Glomerular visceral epithelial cell (primary cell): ENCODE measurements around the gene ANO4.
"Not testable (repeated sequence)": the region's sequence is repeated elsewhere in the genome, so short reads cannot be mapped to it uniquely, and the experiment has no call there.

ENCODE experiments used
- DNase-seq: peaks from one replicate; pipeline ENCODE4 v3.0.0-alpha.2; 2016; ENCODE audit errors: extremely low spot score

ANO4 gene

DNA sequence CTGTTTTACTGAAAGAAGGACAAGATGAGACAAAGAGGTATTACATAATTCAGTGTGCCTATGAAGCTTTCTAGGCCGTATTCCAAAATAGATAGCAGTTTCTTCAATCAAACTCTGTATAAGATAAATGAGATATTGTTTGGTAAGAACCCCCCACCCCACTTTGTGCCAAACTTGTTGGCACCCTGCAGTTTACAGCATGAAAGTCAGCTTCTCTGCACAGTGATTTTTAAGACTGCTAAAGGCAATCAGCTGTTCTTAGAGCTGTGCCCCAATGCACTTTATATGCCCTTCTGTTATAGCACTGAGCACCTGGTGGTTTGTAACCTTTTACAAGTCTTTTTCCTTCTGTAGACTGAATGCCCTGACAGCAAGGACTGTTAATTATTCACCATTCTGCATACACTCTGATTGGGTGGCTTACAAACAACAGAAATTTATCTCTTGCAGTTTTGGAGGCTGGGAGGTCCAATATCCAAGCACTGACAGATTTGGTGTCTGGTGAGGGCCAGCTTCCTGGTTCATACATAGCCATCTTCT, 76.7 kb downstream of the ANO4 start:
- DNase-seq, result no peak

DNA sequence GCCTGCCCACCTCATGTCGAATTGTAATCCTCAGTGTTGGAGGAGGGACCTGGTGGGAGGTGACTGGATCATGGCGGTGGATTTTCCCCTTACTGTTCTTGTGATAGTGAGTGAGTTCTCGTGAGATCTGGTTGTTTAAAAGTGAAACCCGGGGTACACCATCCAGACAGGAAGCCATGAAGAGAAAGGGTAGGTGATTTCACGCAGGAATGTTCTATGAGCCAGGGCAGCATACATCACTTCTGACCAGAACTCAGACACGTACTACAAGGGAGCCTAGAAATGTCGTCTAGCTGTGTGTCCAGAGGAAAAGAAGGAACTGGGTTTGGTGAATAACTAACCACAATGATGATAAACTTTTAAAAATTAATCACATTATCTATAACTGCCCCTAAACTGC, 80.6 kb downstream of the ANO4 start:
- no peak for DNase-seq

DNA sequence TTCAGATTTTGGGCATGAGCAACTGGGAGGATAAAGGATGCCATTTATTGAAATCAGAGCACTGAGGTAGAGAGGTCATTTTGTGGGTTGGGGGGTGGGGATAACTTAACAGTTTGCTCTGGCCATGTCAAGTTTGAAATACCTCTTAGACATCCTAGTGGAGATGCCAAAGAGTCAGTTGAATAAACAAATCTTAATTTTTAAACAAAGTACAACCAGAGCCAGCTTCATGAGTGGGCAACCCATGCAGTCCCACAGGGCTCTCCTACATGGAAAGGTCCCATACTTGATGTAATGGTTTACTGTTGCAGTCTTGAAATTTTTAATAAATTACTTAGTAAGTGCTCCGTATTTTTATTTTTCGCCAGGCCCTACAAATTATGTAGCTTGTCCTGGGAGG, 81.2 kb downstream of the ANO4 start:
- no peak for DNase-seq

DNA sequence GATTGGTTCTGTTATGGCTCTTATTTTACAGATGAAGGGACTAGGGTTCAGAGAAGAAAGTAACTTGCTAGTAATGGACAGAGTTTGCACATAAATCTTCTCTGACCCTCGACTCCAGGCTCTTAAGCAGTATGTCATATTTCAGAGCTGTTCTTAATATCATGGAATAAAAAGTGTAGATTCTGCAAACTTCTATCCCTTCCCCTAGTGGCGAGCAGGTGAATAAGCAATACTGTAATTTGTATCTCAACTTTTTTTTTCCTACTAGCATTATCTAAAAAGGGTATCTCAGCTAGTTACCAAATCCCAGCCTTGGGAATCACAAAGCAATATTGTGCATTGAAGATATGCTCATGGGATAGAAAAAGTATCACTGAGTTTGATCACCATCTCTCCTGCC, 83.2 kb downstream of the ANO4 start:
- no peak for DNase-seq

DNA sequence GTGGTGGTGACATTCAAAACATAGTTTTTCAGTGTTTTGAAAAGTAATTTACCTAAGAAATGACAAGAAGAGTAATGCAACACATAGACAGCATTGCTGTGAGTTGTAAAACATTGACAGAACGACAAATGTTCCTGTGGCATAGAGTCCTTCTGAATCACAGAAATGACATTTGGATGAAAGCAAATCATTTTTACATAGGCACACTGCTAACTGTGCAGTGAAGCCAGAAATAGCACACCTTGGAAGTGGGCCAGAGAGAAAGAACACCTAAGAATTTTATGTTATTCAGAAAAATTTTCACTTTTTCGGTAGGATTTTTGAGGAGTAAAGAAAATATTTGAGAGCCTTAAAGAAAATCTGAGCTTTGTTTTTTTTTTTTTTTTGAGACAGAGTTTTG, 100.6 kb downstream of the ANO4 start:
- DNase-seq, result no peak

DNA sequence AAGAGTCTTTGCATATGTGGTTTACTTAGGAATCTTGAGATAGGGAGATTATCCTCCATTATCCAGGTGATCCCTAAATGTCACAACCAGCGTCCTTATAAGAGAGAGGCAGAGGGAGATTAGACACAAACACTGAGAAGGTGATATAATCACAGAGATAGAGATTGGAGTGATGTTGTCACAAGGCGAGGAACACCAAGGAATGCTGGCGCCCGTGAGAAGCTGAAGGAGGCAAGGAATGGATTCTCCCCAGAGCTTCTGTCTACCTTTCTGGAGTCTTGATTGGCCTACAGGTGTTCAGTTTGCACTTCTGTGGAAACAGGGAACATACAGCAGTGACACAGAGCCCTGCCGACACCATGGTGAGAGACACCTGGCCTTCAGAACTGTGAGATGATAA, 101.6 kb downstream of the ANO4 start:
- DNase-seq, result no peak

DNA sequence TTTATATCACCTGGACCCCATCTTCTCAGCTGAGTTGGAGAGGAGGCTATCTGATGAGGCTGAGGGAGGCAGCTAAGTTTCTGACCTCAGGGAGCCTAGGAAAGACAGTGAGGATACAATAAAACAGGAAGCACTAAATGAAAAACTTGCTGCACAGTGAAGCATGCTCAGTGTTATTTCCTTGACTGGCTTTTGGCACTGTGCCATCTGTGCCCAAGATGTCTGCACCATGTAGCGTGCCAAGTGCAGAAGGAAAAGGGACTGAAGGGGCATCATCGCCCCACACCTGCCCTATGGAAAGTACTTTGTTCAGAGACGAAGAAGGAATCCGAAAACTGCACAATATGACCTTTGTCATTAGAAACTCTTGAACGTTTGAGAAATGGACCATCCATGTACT, 102.7 kb downstream of the ANO4 start:
- DNase-seq, result no peak

DNA sequence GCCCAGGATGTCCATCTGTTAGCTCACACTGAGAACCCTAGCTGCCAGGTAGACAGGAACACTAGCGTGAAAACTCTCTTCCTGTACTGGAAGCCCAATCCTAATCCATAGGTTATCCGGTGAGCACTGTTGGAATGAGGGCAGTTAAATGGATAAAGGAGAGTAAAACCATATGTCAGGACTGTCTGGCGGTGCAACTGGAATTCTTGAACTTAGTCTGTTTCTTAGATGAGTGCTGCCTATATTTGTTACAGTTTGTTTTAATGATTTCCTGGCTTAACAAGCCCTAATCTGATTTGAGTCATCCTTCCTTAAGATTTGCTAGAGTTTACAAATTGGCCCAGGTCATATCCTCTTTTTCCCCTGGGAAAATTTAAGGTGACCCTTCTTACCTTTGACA, 104.7 kb downstream of the ANO4 start:
- DNase-seq, result no peak

DNA sequence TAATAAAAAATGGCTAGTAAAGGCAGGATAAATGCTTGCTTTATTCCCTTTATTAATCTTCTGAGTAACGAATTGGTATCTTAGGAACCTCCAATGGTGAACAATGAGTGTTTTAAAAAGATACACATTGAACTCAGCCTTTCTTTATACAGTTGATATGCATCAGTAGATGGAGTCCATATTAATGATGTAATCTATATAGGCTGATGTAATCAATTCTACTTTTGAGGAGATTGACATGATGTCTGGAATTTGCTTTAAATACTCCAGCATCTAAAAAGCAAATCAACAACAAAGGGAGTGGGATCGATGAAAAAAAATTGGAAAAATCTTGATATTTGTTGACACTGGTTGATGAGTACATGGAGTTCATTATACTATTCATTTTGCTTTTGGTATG, 106.2 kb downstream of the ANO4 start:
- no peak for DNase-seq

DNA sequence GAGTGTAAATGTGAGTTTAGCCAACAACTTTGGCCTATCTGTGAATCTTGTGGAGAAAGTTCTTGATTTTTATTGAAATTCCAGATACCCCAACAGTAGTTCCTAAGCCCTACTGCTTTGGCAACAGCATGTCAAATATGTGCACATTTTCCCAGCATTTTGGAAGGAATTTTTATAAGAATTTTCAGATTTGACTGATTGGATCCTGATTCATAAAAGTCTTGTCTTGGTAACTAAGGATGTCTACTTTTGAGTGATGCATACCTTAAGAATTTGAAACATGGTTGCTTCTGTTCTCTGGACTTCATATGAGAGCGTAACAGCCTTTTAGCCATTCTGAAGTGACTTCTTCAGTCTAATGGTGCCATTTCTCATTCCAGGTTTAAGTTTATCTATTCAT, 106.7 kb downstream of the ANO4 start:
- DNase-seq, result no peak

DNA sequence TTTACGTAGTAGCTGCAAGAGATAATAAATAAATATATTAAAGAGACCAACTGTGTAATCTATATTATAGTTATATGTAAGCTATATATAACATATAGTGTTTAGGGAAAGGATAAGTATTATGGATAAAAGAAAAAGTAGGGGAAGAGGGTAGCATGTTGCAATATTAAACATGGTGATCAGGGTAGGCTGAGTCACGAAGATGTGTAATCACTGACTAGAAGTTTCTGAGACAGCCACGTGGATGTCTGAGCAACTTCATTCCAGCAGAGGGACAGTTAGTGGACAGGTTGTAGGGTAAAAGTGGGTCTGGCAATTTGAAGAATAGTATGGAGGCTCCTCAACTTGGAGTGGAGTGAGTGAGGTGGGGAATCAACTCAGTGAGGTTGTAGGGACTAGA, 109.7 kb downstream of the ANO4 start:
- no peak for DNase-seq

DNA sequence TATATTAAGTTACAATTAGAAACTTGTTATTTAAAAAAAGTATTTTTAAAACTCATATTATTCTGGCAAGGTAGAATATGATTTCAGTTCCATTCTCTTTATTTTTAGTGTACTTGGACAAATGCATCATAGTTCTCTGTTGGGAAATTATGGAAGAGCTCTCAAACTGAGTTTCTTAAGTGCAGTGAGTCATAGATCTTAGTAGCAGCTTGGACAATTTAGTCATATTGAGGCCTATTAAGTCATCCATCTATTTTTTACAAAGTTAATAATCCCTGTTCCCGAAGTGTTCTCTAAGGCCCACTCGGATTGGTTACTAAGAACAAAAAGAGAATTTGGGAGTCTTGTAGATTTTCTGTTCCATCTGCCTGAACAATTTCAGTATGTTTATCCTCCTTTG, 113.9 kb downstream of the ANO4 start:
- DNase-seq, result no peak

DNA sequence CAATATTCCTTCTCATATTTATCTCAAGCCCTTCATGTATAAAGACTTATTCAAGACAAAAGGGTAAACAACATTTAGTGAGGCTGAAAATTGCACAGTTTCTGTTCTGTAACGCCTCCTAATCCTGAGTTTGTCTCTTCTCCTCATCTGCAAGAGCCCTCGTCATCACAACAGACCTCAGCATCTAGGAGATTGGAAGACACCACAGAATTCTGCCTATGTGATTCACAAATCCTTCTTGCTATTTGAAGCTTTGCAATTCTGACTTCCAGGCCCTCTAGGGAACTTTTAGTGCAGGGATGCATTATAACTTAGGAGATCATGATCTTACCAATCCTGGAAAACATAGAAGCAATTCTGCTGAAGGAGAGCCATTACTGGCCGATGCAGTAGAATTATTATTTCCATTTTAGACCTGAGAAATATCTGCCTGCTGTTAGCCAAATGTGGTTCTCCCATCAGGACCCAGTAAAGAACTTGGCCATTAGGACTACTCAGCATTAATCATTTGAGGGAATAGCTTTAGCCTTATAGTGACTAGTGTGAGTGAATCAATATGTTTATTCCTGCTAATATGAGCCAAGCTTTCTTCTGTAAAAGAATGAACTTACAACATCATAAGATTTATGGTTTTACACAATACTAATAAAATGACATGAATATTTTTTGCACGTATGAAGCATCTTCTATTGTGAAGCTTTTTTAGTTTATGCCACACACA, 119.5 kb downstream of the ANO4 start:
- no peak for DNase-seq

DNA sequence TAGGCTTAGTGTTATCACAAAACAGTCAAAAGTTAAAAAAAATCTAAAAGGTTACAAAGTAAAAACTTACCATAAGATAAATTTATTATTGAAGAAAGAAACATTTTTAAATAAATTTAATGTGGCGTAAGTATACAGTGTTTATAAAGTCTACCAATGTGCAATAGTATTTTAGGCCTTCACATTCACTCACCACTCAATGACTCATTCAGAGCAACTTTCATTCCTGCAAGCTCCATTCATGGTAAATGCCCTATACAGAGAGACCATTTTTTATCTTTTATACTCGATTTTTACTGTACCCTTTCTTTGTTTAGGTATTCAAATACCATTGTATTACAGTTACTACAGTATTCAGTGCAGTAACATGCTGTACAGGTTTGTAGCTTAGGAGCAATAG, 124.5 kb downstream of the ANO4 start:
- no peak for DNase-seq

DNA sequence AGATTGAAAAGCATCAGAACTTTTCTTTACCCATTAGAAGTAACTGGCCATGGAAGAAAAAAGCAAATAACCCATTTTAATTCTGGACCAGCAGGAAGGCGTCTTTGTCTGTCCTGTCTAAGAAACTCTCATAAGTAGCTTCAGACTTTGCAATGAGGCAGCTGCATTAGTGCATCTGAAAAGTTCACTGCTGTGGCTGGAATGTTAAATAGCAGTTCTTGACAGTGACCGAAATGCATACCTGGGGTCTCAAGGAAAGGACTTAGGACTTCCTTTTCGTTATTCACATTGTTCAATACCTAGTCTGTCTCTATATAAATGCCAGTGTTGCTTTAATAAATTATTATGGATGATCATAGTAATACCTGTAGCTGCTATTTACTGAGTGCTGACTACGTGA, 125.9 kb downstream of the ANO4 start:
- DNase-seq, result no peak

DNA sequence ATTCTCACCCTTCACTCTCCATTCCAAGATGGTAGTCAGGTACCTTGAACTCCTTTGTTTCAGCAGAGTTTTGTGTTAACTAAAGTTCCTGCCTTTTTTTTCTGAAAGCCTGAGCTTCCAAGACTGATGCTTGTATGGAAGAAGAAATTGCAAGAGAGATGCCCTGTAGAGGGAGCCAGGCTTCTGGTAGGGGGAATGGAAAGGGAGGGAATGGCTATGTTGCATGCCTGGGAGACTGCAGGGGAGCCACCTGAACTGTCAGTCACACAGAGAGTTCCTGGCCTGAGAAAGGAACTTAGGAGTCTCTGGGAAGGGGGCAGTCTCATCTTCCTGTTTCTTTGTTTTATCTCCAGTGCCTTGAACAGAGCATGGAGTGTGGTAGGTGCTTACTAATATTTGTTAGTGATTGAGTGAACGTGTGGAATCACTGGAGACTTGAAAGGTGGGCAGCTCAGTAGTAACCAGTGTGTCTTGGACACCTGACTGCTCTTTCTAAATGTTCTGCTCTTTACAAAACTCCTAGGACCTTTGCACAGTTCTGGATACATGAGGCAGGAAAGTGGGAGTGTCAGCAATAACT, 132.2 kb downstream of the ANO4 start:
- peak; percentile 45 for DNase-seq

DNA sequence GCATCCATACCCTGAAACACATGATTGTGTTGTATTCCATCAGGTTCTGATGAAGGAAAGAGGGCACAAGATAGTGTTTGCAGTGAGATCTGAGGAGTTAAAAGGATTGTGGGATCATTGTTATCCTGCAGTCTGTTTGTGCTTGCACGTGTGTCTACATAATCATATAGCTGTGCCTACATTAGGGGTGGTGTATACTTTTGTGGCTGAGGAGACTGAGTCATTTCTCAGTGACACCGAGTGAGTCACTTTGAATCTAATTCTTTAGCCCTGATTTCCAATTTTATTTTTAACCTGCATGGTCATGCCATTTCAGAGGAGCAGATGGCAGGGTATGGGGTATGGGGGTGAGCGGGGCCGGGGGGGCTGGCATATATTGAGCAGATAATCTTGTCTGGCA, 133.2 kb downstream of the ANO4 start:
- DNase-seq, result peak; percentile 52

DNA sequence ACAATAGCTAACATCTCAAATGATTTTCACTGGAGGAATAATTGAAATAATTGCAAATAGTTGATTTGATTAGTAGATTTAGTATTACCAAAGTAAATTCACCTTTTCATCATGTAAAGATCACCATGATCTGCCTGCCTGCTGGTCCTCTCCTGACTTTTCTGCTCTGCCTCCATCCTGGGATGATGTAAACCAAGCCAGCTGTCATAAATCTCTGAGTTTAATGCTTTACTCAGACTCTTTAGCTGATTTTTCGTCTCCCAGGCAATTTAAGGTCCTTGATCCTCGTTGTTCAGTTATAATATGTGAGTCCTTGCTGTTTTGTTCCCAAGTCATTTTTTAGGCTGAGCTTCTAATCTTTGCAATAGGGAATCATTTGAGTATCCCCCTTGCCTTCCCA, 138.0 kb downstream of the ANO4 start:
- no peak for DNase-seq

DNA sequence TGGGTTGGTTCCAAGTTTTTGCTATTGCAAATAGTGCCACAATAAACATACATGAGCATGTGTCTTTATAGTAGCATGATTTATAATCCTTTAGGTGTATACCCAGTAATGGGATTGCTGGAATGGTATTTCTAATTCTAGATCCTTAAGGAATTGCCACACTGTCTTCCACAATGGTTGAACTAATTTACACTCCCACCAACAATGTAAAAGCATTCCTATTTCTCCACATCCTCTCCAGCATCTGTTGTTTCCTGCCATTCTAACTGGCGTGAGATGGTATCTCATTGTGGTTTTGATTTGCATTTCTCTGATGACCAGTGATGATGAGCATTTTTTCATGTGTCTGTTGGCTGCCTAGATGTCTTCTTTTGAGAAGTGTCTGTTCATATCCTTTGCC, 139.0 kb downstream of the ANO4 start:
- DNase-seq, result not testable (repeated sequence)

DNA sequence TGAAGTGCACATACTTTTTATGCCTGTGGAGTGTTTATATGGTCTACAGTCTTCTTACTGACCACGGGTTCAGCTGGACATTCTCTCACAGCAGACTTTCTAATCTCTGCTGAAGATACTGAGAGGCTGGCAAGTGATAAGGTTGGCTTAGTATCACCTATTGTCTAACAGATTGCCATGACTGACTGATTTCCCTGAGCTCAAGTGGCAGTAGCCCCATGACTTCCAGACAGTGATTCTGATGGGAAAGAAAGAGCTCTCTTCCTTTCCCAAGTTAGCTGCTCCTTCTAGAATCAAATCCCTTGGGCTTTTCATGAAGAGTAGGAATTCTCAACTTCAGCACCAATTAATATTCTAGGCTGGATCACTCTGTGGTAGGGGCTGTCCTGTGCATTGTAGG, 141.4 kb downstream of the ANO4 start:
- no peak for DNase-seq

DNA sequence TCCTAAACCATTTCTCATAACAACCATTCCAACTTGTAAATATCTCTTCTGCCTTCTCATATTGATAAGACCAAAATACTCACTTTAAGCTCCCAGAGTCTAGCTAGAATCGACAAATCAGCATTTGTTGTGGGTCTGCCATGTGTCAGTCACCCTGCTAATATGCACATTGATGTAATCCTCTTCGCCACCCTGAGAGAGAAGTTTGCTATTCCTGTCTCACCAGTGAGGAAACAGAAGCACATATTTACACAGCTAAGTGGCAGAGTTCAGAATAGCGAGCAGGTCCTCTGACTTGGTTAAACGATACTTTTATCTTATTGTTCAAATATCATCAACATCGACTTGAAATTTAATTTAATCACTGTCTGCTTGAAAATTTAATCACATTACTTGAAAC, 142.1 kb downstream of the ANO4 start:
- DNase-seq, result no peak

DNA sequence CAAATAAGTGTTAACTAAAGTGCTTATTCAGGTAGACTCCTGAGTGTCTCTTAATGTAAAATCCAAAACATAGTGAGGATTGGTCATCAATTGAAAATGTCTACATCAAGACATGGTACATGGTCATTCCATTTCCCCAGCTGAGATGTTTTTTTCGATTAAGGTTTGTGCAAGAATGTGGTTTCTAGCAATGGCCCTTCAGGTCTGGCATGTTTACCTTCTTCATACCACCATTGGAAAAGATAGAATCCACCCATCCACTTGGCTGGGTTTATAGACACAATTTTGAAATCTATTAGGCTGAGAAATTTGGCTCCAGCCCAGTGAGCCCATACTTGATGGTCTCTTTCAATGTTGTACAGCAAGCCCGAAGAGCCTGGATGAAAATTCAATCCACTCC, 145.9 kb downstream of the ANO4 start:
- DNase-seq, result no peak

DNA sequence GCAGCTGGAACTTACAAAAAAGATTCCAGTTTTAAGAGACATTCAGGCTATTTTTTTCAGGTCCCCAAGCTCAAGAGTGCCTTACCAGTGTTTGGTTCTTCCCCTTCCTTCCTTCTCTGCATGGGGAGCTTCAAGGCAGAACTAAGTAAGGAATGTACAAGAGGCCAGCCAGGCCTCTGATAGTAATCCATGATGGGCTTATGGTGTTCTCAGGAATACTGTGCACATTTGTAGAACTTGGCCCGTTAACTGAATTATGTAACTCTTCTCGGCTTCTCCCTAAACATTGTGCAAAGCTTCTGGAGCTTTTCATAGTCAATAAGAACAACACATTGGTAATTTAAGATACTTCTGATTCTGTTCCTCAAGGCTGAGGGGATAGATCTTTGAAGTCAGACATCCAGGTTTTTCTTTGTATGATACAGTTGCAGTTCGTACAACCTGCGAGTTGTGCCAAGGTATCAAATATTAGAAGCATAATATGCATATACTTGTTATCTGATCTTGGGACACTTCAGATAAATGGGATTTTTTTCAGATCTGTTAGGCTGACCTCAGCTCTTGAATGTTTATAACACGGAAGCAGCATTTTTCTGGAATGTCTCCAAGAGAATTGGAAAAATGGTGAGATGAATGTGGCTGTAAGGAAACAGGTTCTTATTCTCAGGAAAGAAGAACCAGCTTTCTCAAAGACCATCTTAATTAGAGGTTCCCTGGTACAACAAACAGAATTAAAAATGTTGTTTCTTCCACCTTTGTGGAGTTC, 148.6 kb downstream of the ANO4 start:
- no peak for DNase-seq
